Activated CD8-positive, alpha-beta memory T cell treated with anti-CD3 and anti-CD28 coated beads, Interleukin-2, amount 10 ng/mL, durations not matched to agents 7 days and 5 days (primary cell): ENCODE measurements around the gene ANKUB1. TPM values are rescaled to one million over a fixed set of nuclear protein-coding genes. Genes with fewer than 3 reads are reported as not detected.

Experiments
- ATAC-seq: fragments of 150-1000 bp; cut with Tn5 transposase; one replicate; pipeline ENCODE4 v1.10.0; 2021; ENCODE audit warnings: moderate library complexity
- CTCF ChIA-PET: fragments of 350-600 bp; sonication (Branson Sonifier 250); formaldehyde crosslinking; loops from one replicate; lab custom pipeline; 2021; ENCODE audit warnings: antibody characterized with exemption; lab: Charles Lee
- DNase-seq: peaks from one replicate; pipeline ENCODE4 v3.0.0-alpha.2; 2020
- H3K27ac Mint-ChIP-seq: one replicate; pipeline ENCODE4 v1.8.0; 2021; ENCODE audit warnings: mild to moderate bottlenecking, mixed read lengths
- H3K27me3 Mint-ChIP-seq: one replicate; pipeline ENCODE4 v1.8.0; 2021; ENCODE audit warnings: mixed read lengths
- H3K36me3 Mint-ChIP-seq: one replicate; pipeline ENCODE4 v1.8.0; 2021; ENCODE audit warnings: mild to moderate bottlenecking, mixed read lengths
- H3K4me1 Mint-ChIP-seq: one replicate; pipeline ENCODE4 v1.8.0; 2021; ENCODE audit warnings: mixed read lengths
- H3K4me3 Mint-ChIP-seq: one replicate; pipeline ENCODE4 v1.8.0; 2021; ENCODE audit warnings: mild to moderate bottlenecking, moderate library complexity, mixed read lengths
- H3K9me3 Mint-ChIP-seq: one replicate; pipeline ENCODE4 v1.8.0; 2022; ENCODE audit warnings: low read depth, mixed read lengths
- total RNA-seq, 2 experiments: library from RNA; stranded (reverse); gene quantifications; one replicate each; pipeline ENCODE4 v1.2.3, GENCODE V29; 2021

ANKUB1 gene
- total RNA-seq, 2 experiments from 2014 or later, result not detected

- Mint-ChIP-seq H3K27me3 (no peaks in the 10 kb centered on the region), H3K27ac (no peak overlapping the region), H3K4me1 (peaks cover 5% of the 10 kb centered on the region), H3K4me3 (no peak overlapping the region), H3K9me3 (no peaks in the 10 kb centered on the region), H3K36me3 (peaks cover 23% of the 10 kb centered on the region)
- DNase-seq, result no peak
- no peak for ATAC-seq
- CTCF ChIA-PET, result interaction anchor here (1.0 to 1.7 kb wide), 2 partner anchors 13 to 33 kb away, joined by 3 to 5 read pairs; partner anchors contain the start of gene COMMD2
Measured at GRCh38 chr3:149738876-149739275, 53.5 kb downstream of the ANKUB1 start.

- CTCF ChIA-PET, result interaction anchor here (1.5 kb wide), 1 partner anchor 35 kb away, joined by 4 read pairs; no protein-coding TSS in a partner anchor
- no peak overlapping the region for H3K4me3 Mint-ChIP-seq
Measured at GRCh38 chr3:149736953-149737205, 55.5 kb downstream of the ANKUB1 start.

GRCh38 chr3:149736175-149736952 is 56.0 kb downstream of the ANKUB1 start:
- Mint-ChIP-seq H3K9me3 (no peaks in the 10 kb centered on the region), H3K36me3 (peaks cover 15% of the 10 kb centered on the region), H3K27ac (no peak overlapping the region), H3K4me1 (peaks cover 5% of the 10 kb centered on the region), H3K4me3 (no peak overlapping the region), H3K27me3 (no peaks in the 10 kb centered on the region)
- no peak for DNase-seq
- CTCF ChIA-PET, result interaction anchor here (1.5 kb wide), 1 partner anchor 36 kb away, joined by 4 read pairs; no protein-coding TSS in a partner anchor
- ATAC-seq, result no peak

More at GRCh38 chr3:149736953-149737205, 55.5 kb downstream of the ANKUB1 start:
- H3K27ac Mint-ChIP-seq, result no peak overlapping the region
- H3K36me3 Mint-ChIP-seq, result peaks cover 17% of the 10 kb centered on the region
- H3K27me3 Mint-ChIP-seq, result no peaks in the 10 kb centered on the region
- DNase-seq, result no peak
- no peaks in the 10 kb centered on the region for H3K9me3 Mint-ChIP-seq
- no peak for ATAC-seq
- peaks cover 5% of the 10 kb centered on the region for H3K4me1 Mint-ChIP-seq

- no peak for DNase-seq
- peaks cover 6% of the 10 kb centered on the region for H3K4me1 Mint-ChIP-seq
- no peak overlapping the region for H3K27ac Mint-ChIP-seq
- no peaks in the 10 kb centered on the region for H3K9me3 Mint-ChIP-seq
- CTCF ChIA-PET, result interaction anchor here (1.6 kb wide), 1 partner anchor 15 kb away, joined by 4 read pairs; no protein-coding TSS in a partner anchor
- no peak for ATAC-seq
- peaks cover 5% of the 10 kb centered on the region for H3K36me3 Mint-ChIP-seq
- H3K4me3 Mint-ChIP-seq, result no peak overlapping the region
- H3K27me3 Mint-ChIP-seq, result no peaks in the 10 kb centered on the region
Measured at GRCh38 chr3:149732234-149732633, 60.1 kb downstream of the ANKUB1 start.

- H3K27ac Mint-ChIP-seq, result no peak overlapping the region
- CTCF ChIA-PET, result interaction anchor here (1.5 to 2.1 kb wide), 2 partner anchors 10 to 159 kb away, joined by 6 to 8 read pairs; no protein-coding TSS in a partner anchor
- peaks cover 2% of the 10 kb centered on the region for H3K9me3 Mint-ChIP-seq
- H3K4me1 Mint-ChIP-seq, result peaks cover 11% of the 10 kb centered on the region
- no peak for ATAC-seq
- peaks cover 8% of the 10 kb centered on the region for H3K27me3 Mint-ChIP-seq
- H3K4me3 Mint-ChIP-seq, result no peak overlapping the region
- no peak for DNase-seq
- peaks cover 11% of the 10 kb centered on the region for H3K36me3 Mint-ChIP-seq
Measured at GRCh38 chr3:149727656-149728055, 64.7 kb downstream of the ANKUB1 start.

- peaks cover 8% of the 10 kb centered on the region for H3K27me3 Mint-ChIP-seq
- H3K27ac Mint-ChIP-seq, result no peak overlapping the region
- ATAC-seq (peak; percentile 81), DNase-seq (no peak)
- H3K4me3 Mint-ChIP-seq, result no peak overlapping the region
- CTCF ChIA-PET, result interaction anchor here (1.5 to 2.1 kb wide), 2 partner anchors 10 to 158 kb away, joined by 6 to 8 read pairs; no protein-coding TSS in a partner anchor
- H3K9me3 Mint-ChIP-seq, result peaks cover 4% of the 10 kb centered on the region
- peaks cover 11% of the 10 kb centered on the region for H3K4me1 Mint-ChIP-seq
- H3K36me3 Mint-ChIP-seq, result peaks cover 11% of the 10 kb centered on the region
Measured at GRCh38 chr3:149726716-149727407, 65.5 kb downstream of the ANKUB1 start.

- Mint-ChIP-seq H3K27ac (no peak overlapping the region), H3K36me3 (peaks cover 21% of the 10 kb centered on the region), H3K4me3 (no peak overlapping the region), H3K9me3 (peaks cover 13% of the 10 kb centered on the region), H3K4me1 (peaks cover 11% of the 10 kb centered on the region), H3K27me3 (peaks cover 8% of the 10 kb centered on the region)
- ATAC-seq, result no peak
- CTCF ChIA-PET, result no interaction called here
- no peak for DNase-seq
Measured at GRCh38 chr3:149723781-149724180, 68.6 kb downstream of the ANKUB1 start.

GRCh38 chr3:149720918-149721317 is 71.4 kb downstream of the ANKUB1 start:
- ATAC-seq, result no peak
- Mint-ChIP-seq H3K9me3 (peaks cover 13% of the 10 kb centered on the region), H3K36me3 (peaks cover 19% of the 10 kb centered on the region), H3K27me3 (peaks cover 8% of the 10 kb centered on the region), H3K4me1 (peaks cover 13% of the 10 kb centered on the region), H3K27ac (no peak overlapping the region), H3K4me3 (no peak overlapping the region)
- DNase-seq, result no peak
- CTCF ChIA-PET, result interaction anchor here (0.6 to 1.4 kb wide), 2 partner anchors 31 to 191 kb away, joined by 3 read pairs; no protein-coding TSS in a partner anchor

- DNase-seq (peak; percentile 61), ATAC-seq (no peak)
- H3K27ac Mint-ChIP-seq, result peak overlapping the region; percentile 47
- CTCF ChIA-PET, result interaction anchor here (0.8 to 3.6 kb wide), 24 partner anchors 10 to 317 kb away, joined by 3 to 17 read pairs (median 4); partner anchors contain the start of genes COMMD2 and WWTR1
- H3K4me1 Mint-ChIP-seq, result peaks cover 15% of the 10 kb centered on the region
- H3K36me3 Mint-ChIP-seq, result peaks cover 12% of the 10 kb centered on the region
- peak overlapping the region; percentile 10 for H3K4me3 Mint-ChIP-seq
- no peaks in the 10 kb centered on the region for H3K27me3 Mint-ChIP-seq
- H3K9me3 Mint-ChIP-seq, result peaks cover 9% of the 10 kb centered on the region
Measured at GRCh38 chr3:149717391-149718056, 74.8 kb downstream of the ANKUB1 start.

- CTCF ChIA-PET, result interaction anchor here (0.8 to 3.6 kb wide), 22 partner anchors 11 to 316 kb away, joined by 3 to 17 read pairs (median 4); partner anchors contain the start of gene COMMD2
- ATAC-seq (no peak), DNase-seq (no peak)
- H3K4me1 Mint-ChIP-seq, result peaks cover 15% of the 10 kb centered on the region
- peaks cover 8% of the 10 kb centered on the region for H3K9me3 Mint-ChIP-seq
- peaks cover 12% of the 10 kb centered on the region for H3K36me3 Mint-ChIP-seq
- H3K27me3 Mint-ChIP-seq, result no peaks in the 10 kb centered on the region
- H3K4me3 Mint-ChIP-seq, result peak overlapping the region; percentile 10
- peak overlapping the region; percentile 47 for H3K27ac Mint-ChIP-seq
Measured at GRCh38 chr3:149716984-149717383, 75.4 kb downstream of the ANKUB1 start.

GRCh38 chr3:149715247-149715646 is 77.1 kb downstream of the ANKUB1 start:
- CTCF ChIA-PET, result interaction anchor here (1.2 to 1.6 kb wide), 3 partner anchors 146 to 192 kb away, joined by 4 to 6 read pairs (median 6); no protein-coding TSS in a partner anchor

GRCh38 chr3:149713730-149714654 is 78.4 kb downstream of the ANKUB1 start:
- H3K4me1 Mint-ChIP-seq, result peaks cover 15% of the 10 kb centered on the region
- H3K36me3 Mint-ChIP-seq, result no peaks in the 10 kb centered on the region
- DNase-seq (no peak), ATAC-seq (no peak)
- no peak overlapping the region for H3K4me3 Mint-ChIP-seq
- CTCF ChIA-PET, result interaction anchor here (1.2 to 1.6 kb wide), 3 partner anchors 145 to 190 kb away, joined by 4 to 6 read pairs (median 6); no protein-coding TSS in a partner anchor
- H3K27ac Mint-ChIP-seq, result no peak overlapping the region
- H3K9me3 Mint-ChIP-seq, result no peaks in the 10 kb centered on the region
- H3K27me3 Mint-ChIP-seq, result no peaks in the 10 kb centered on the region

More at GRCh38 chr3:149715247-149715646, 77.1 kb downstream of the ANKUB1 start:
- no peaks in the 10 kb centered on the region for H3K27me3 Mint-ChIP-seq
- no peaks in the 10 kb centered on the region for H3K9me3 Mint-ChIP-seq
- peaks cover 15% of the 10 kb centered on the region for H3K4me1 Mint-ChIP-seq
- no peak for ATAC-seq
- H3K36me3 Mint-ChIP-seq, result peaks cover 4% of the 10 kb centered on the region
- no peak for DNase-seq
- no peak overlapping the region for H3K4me3 Mint-ChIP-seq
- no peak overlapping the region for H3K27ac Mint-ChIP-seq
